ENCODE data around the gene DHRS11.

Gene DHRS11

DNA sequence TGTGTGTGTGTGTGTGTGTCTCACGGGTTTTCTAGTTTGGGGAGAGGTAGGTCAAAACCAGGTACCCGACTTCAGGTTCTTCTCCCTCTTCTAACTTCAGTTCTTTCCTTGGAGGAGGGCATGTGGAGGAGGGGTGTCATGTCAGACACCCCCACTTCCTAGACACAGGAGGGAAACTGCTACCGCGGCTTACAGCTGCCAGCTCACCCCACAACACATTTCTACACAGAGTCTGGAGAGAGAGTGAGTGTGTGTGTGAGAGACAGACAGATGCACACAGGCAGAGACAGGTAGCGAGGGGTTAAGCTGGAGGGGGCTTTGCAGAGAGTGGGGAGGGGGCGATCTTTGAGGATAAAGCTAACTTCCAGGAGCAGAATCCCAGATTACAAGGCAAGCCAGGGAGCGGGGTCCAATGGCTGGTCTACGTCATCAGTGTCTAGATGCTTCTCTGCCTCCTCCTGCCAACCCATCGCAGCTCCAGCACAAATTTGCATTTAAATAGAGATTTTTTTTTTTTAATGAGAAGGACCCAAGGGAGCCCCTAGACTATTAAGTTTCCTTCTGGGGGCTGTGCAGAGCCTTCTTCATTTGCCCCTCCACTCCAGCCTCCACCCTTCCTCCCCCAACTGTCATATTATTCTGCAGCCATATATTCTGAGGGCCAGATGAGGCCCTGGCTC is 58.6 kb downstream of the DHRS11 start:
- H3K4me3 ChIP-seq (ENCODE audit: low read depth in 1 of 2, low read length in 1 of 2), result no peak overlapping the region
- TF ChIP-seq CTCF (IDR thresholded peaks at IDR 0.05), result no peak
- no peaks in the 10 kb centered on the region for H3K9me3 ChIP-seq
- H3K27me3 ChIP-seq, result peaks cover 91% of the 10 kb centered on the region
- no peak overlapping the region for H3K27ac ChIP-seq
- no peaks in the 10 kb centered on the region for H3K36me3 ChIP-seq
- H3K4me1 ChIP-seq (ENCODE audit: control insufficient read depth in 1 of 2, insufficient read depth in 1 of 2, low read depth in 1 of 2, low read length in 1 of 2), result no peaks in the 10 kb centered on the region
